Fibroblast of skin of right quadriceps (primary cell): ENCODE data around the gene LTB.

Source experiments
- DNase-seq: peaks from one replicate; pipeline ENCODE4 v3.0.0-alpha.2; 2013

The LTB gene

DNA sequence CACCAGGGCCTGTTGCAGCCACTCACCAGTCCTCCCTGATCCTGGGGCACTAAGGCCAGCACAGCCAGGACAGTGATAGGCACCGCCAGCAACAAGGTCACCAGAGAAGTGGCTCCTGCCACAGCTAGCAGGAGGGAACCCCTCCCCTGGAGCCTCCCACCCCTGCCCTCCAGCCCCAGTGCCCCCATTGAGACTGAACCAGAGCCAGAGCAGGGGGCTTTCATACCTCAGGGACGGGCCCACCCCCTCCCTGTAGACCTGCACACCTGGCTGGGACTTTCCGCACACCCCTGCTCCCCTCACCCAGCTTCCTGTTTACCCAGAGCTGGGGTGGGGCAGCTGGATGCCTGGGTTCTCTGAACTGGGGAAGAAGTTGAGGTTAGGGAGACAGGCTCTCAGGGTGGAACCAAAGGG is at the start of gene LTB:
TSS of gene LTB (minus strand) at position 195 of the 414 bp plus-strand sequence. CDS start at position 188, 7 bp downstream.
- no peak for DNase-seq

DNA sequence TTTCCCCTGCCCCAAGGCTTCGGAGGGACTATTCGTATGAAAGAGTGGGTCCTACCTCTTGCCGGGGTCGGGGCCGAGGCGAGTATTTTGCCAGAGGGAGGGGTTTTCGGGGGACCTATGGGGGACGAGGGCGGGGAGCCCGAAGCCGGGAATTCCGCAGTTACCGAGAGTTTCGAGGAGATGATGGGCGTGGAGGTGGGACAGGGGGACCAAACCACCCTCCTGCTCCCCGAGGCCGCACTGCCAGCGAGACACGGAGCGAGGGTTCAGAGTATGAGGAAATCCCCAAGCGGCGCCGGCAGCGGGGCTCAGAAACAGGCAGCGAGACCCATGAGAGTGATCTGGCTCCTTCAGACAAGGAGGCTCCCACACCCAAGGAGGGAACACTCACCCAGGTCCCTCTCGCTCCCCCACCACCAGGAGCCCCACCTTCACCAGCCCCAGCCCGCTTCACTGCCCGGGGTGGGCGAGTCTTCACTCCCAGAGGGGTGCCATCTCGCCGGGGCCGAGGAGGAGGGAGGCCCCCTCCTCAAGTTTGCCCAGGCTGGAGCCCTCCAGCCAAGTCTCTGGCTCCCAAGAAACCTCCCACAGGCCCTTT is 49.6 kb upstream of the LTB start:
- no peak for DNase-seq

GRCh38 chr6:31631209-31631608 is 49.0 kb upstream of the LTB start:
- no peak for DNase-seq

- DNase-seq = no peak
Measured at GRCh38 chr6:31630177-31630934, 48.1 kb upstream of the LTB start.

DNA sequence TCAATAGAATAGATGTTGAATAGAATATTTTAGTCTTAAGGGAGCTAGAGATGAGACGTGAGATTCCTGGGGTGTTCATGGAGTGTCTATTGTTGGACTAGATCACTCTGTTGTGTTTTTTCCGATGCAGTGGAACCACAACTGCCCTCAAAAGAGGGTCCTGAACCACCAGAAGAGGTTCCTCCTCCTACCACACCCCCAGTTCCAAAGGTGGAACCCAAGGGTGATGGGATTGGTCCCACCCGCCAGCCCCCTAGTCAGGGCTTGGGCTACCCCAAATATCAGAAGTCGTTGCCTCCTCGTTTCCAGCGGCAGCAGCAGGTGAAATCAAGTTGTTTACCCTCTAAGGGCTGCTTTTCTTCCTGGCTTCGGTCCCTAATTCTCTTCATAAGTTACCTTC is 46.8 kb upstream of the LTB start:
- DNase-seq = no peak

- no peak for DNase-seq
Measured at GRCh38 chr6:31627690-31628287, 45.6 kb upstream of the LTB start.

DNA sequence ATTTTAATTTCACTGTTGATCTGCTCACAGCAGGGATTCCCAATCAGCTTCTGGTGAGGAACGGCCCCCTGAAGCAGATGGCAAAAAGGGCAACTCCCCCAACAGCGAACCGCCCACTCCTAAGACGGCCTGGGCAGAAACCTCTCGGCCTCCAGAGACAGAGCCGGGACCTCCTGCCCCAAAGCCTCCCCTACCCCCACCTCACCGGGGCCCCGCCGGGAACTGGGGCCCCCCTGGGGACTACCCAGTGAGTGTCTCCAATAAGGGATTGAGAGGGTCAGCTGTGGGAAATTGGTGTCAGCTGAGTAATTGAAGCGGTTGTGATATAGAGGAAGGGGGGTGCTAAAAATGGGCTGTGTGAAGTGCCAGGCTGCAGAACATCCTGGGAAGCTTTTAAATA is 44.7 kb upstream of the LTB start:
- DNase-seq = no peak

DNA sequence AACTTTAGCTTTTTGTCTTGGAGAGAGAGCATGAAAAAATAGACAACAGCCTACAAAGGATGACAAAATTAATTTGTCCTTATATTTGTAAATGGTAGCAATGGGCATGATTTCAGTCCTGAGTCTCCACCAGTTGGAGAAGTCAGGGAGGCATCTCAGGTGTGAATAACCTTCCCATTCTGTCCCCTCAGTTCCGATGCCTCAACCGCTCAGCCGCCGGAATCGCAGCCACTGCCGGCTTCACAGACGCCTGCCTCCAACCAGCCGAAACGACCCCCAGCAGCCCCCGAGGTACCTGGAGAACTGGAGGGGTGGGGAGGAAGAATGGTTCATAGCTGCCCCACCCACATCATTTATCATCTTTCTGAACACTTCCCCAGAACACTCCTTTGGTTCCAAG is 41.8 kb upstream of the LTB start:
- DNase-seq = no peak

DNA sequence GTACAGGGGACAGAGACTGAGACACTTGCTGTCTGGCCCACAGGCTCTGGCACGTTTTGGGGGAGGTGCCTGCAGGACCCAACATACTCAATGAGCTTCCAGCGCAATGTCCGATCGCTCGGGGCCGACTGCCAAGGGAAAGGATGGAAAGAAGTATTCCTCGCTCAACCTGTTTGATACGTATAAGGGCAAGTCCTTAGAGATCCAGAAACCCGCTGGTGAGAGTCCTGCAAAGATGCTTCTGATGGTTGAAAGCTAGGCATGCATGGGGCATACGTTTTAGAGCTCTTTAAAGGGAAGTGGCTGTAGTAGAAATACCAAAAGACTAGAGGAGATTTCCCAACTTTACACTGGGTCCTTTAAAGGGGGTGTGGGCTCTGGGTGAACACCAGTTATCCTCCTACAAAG is 40.5 kb upstream of the LTB start:
- no peak for DNase-seq

- peak; percentile 37 for DNase-seq
Measured at GRCh38 chr6:31621991-31622390, 39.8 kb upstream of the LTB start.

GRCh38 chr6:31621320-31621939 is 39.2 kb upstream of the LTB start:
- no peak for DNase-seq

- peak; percentile 100 for DNase-seq
Measured at GRCh38 chr6:31620586-31621319, 38.5 kb upstream of the LTB start, which contains the start of gene PRRC2A. Gene PRRC2A (plus strand): TSS chr6:31620715. CDS start chr6:31622790, 2,075 bp downstream.

GRCh38 chr6:31619805-31620585 is 37.8 kb upstream of the LTB start:
- peak; percentile 98 for DNase-seq

DNA sequence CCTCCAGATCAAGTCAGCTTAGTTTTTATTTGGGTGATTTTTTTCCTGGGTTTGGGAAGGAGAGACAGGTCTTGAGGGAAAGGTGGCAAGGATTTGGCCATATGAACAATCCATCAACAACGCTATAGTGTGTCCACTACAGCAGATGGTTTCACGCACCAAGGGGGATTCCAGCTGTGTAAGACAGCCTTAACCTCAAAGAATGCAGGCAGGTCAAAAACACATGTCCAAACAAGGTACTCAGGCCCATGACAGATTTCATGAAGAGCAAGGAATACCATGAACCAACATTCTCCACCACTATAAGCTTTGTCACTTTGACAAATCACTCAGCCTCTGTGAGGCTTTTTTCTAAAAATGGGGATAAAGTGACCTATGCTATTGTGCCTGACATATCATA is 34.8 kb upstream of the LTB start:
- no peak for DNase-seq

GRCh38 chr6:31615748-31616147 is 33.5 kb upstream of the LTB start:
- DNase-seq = no peak

DNA sequence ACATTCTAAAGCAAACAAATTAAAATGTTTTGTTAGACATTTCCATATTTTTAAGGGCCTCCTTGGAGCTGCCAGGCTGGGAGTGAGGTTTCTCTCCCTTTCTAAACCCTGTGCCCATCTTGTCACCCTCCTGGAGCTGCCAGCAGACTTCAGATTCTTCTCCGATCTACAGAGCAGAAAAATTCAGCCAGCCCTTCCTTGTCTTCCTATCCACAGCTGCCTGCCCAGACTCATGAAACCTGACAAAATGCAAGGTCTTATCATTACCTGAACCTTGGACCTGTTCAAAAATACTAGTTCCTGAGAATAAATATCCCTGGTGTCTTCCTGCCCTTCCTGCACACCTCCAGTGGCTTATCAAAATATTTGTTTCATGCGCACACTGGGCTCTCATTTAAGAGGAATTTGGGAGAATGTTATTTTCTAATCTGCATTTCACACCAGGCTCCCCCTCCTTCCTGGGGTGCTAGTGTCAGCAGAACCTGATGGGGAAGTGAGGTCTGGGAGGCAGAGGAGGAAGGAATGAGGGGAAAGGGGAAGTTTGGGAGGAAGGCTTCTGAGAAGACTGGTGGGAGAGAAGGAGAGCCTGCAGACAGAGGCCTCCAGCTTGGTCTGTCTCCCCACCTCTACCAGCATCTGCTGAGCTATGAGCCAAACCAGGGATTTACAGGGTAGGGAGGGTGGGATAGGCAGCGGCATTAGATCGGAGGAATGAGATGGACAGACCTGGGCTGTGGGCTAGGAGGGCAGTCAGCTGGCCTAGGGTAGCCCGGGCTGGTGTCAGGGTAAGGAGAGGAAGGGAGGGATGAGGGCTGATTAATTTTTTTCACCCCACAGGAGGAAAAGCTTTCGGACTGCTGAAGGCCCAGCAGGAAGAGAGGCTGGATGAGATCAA is 32.7 kb upstream of the LTB start, which contains the start of gene AIF1:
TSS of gene AIF1 (plus strand) at position 551 of the 895 bp plus-strand sequence. CDS start at position 647, 96 bp downstream.
- no peak for DNase-seq

GRCh38 chr6:31614075-31614619 is 31.9 kb upstream of the LTB start:
- DNase-seq = no peak

- DNase-seq = peak; percentile 10
Measured at GRCh38 chr6:31610968-31611367, 28.7 kb upstream of the LTB start.

GRCh38 chr6:31609519-31610406 is 27.5 kb upstream of the LTB start:
- DNase-seq = no peak

DNA sequence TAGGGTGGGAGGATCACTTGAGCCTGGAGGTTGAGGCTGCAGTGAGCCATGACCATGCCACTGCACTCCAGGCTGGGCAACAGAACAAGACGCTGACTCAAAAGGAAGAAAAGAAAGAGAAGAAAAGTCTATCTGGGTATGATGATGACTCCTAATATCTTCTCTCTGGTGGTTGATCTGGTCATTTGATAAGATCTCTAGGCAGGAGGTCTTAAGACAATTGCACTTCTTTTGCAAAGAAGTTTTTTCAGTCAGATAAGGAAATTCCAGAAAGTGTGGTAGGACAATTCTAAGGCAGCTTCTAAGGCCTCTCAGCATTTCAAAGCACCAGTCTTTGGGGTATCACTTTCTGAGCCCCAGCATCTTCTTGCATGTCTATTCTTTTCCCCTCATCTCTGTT is 25.1 kb upstream of the LTB start:
- DNase-seq = no peak
